Osteocyte (in vitro differentiated cells): ENCODE data around the gene GDA. TPM values are rescaled to one million over a fixed set of nuclear protein-coding genes. Genes with fewer than 3 reads are reported as not detected.

Source experiments
- DNase-seq: peaks from one replicate; pipeline ENCODE4 v3.0.0; 2021; ENCODE audit warnings: mixed read lengths; ENCODE audit not compliant: unreplicated experiment; ENCODE audit errors: extremely low spot score
- H3K27ac Mint-ChIP-seq: one replicate; pipeline ENCODE4 v1.8.0; 2021; ENCODE audit warnings: mild to moderate bottlenecking, mixed read lengths; ENCODE audit not compliant: unreplicated experiment
- H3K27me3 Mint-ChIP-seq: one replicate; pipeline ENCODE4 v1.8.0; 2021; ENCODE audit warnings: mixed read lengths; ENCODE audit not compliant: unreplicated experiment
- H3K36me3 Mint-ChIP-seq: one replicate; pipeline ENCODE4 v1.8.0; 2021; ENCODE audit warnings: mixed read lengths; ENCODE audit not compliant: unreplicated experiment
- H3K4me1 Mint-ChIP-seq: one replicate; pipeline ENCODE4 v1.8.0; 2021; ENCODE audit warnings: mixed read lengths; ENCODE audit not compliant: unreplicated experiment
- H3K4me3 Mint-ChIP-seq: one replicate; pipeline ENCODE4 v1.8.0; 2021; ENCODE audit warnings: mild to moderate bottlenecking, moderate library complexity, mixed read lengths; ENCODE audit not compliant: unreplicated experiment
- H3K9me3 Mint-ChIP-seq: one replicate; pipeline ENCODE4 v1.8.0; 2021; ENCODE audit warnings: mixed read lengths; ENCODE audit not compliant: unreplicated experiment
- CTCF ChIP-seq: fragments of 200-600 bp; sonication (generic); IDR thresholded peaks from 2 replicates; pipeline ENCODE4 v1.5.0; 2021; ENCODE audit warnings: antibody characterized with exemption, mild to moderate bottlenecking, moderate library complexity
- total RNA-seq: library from RNA; stranded (reverse); gene quantifications from 2 replicates; pipeline ENCODE4 v1.2.1, GENCODE V29; 2021

GDA gene
- total RNA-seq, 1 donor from 2014 or later = not detected

GRCh38 chr9:72132052-72132451 lies 17.2 kb upstream of the GDA start:
- Mint-ChIP-seq H3K27ac (no peak overlapping the region), H3K4me1 (no peaks in the 10 kb centered on the region), H3K9me3 (no peaks in the 10 kb centered on the region), H3K4me3 (no peak overlapping the region), H3K27me3 (no peaks in the 10 kb centered on the region), H3K36me3 (no peaks in the 10 kb centered on the region)
- TF ChIP-seq CTCF = no peak
- no peak for DNase-seq

- DNase-seq = no peak
- Mint-ChIP-seq H3K27me3 (no peaks in the 10 kb centered on the region), H3K27ac (no peak overlapping the region), H3K36me3 (no peaks in the 10 kb centered on the region), H3K9me3 (no peaks in the 10 kb centered on the region), H3K4me1 (no peaks in the 10 kb centered on the region), H3K4me3 (no peak overlapping the region)
- no peak for TF ChIP-seq CTCF
Measured at GRCh38 chr9:72133365-72134035, 15.7 kb upstream of the GDA start.

- Mint-ChIP-seq H3K9me3 (no peaks in the 10 kb centered on the region), H3K27me3 (no peaks in the 10 kb centered on the region), H3K4me1 (no peaks in the 10 kb centered on the region), H3K27ac (no peak overlapping the region), H3K36me3 (no peaks in the 10 kb centered on the region), H3K4me3 (no peak overlapping the region)
- no peak for TF ChIP-seq CTCF
- no peak for DNase-seq
Measured at GRCh38 chr9:72134801-72135200, 14.4 kb upstream of the GDA start.

GRCh38 chr9:72137697-72138365 lies 11.4 kb upstream of the GDA start:
- no peak for TF ChIP-seq CTCF
- Mint-ChIP-seq H3K27ac (no peak overlapping the region), H3K36me3 (no peaks in the 10 kb centered on the region), H3K27me3 (peaks cover 2% of the 10 kb centered on the region), H3K4me3 (no peak overlapping the region), H3K4me1 (no peaks in the 10 kb centered on the region), H3K9me3 (no peaks in the 10 kb centered on the region)
- no peak for DNase-seq

GRCh38 chr9:72139226-72139625 lies 10.0 kb upstream of the GDA start:
- H3K4me1 Mint-ChIP-seq = no peaks in the 10 kb centered on the region
- no peak for DNase-seq
- no peak overlapping the region for H3K4me3 Mint-ChIP-seq
- TF ChIP-seq CTCF = no peak
- H3K27me3 Mint-ChIP-seq = peaks cover 2% of the 10 kb centered on the region
- no peaks in the 10 kb centered on the region for H3K9me3 Mint-ChIP-seq
- H3K27ac Mint-ChIP-seq = no peak overlapping the region
- H3K36me3 Mint-ChIP-seq = no peaks in the 10 kb centered on the region
